ENCODE data around the gene ARHGAP15.

The ARHGAP15 gene

GRCh38 chr2:143758629-143759330 lies 629.6 kb downstream of the ARHGAP15 start:
- no peak for DNase-seq (ENCODE audit: low read depth, low spot score)

DNA sequence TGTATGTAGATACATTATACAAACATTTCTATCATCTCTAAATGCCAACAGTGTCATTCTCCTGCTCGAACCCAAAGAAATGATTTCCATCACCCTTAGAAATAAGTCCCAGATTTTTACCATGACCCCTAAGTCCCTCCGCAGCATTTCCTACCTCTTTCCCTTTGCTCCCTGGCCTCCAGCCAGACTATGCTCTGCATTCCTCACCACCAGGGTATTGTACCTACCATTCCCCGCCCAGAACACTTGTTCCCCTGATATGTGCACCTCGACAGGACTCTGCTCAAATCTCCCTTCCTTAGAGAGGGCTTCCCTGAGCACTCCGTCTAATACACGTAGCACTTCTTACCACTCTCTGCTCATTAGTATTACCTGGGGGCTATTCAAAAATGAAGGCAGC lies 630.2 kb downstream of the ARHGAP15 start:
- no peak for DNase-seq (ENCODE audit: low read depth, low spot score)

DNA sequence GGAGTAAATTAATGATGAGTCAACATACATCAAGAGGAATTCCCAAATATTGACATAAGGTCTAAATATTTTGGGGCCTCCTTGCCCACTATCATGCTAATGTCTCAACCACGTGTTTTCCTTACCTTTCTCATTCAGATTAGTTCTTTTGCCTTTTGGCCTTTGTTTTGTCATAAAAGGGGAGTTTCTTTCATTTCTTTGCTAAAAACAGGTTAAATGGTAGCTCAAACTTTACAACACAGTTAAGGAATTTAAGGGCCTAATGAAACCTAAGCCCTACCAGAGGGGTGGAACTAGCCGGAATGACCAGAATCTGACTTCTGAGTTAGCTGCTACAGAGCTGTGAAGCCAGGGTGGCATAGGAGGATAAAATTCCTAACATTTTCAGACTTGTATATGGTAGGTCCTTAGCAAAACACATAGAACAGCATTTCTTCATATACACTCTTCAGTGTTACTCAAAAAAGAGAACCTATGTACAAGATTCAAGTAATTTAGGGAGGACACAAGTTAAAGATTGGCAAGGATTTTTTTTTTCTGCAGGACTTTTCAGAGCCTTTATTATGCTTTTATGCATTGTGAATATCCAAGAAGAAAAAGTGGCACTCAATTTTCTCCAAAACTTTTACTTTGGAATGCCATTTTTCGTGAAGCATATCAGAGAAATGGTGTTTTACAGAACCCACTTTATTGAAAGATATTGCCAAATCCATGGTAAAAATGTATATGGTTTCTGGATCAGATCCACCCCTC lies 633.1 kb downstream of the ARHGAP15 start:
- DNase-seq (ENCODE audit: low read depth, low spot score): no peak

- DNase-seq (ENCODE audit: low read depth, low spot score): no peak
Measured at GRCh38 chr2:143764261-143764660, 635.0 kb downstream of the ARHGAP15 start.

- DNase-seq (ENCODE audit: low read depth, low spot score): no peak
Measured at GRCh38 chr2:143764706-143765105, 635.5 kb downstream of the ARHGAP15 start.

DNA sequence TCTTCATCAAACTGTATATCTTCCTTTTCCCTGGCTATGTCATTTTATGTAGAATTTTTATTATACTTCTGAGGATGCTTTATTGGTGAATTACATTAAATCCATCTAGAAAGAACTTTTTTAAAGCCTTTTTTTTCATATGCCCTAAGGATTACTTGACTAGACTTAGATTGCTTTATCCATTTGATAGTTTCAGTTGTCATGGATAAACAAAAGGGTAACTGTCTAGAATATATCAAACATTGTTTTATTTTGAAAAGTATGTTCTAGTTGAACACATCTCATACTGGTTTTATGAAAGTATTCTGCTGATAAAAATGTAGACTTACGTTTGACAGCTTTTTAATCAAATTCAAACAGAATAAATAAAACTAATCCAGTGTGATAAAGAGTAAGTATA lies 639.8 kb downstream of the ARHGAP15 start:
- no peak for DNase-seq (ENCODE audit: low read depth, low spot score)

DNA sequence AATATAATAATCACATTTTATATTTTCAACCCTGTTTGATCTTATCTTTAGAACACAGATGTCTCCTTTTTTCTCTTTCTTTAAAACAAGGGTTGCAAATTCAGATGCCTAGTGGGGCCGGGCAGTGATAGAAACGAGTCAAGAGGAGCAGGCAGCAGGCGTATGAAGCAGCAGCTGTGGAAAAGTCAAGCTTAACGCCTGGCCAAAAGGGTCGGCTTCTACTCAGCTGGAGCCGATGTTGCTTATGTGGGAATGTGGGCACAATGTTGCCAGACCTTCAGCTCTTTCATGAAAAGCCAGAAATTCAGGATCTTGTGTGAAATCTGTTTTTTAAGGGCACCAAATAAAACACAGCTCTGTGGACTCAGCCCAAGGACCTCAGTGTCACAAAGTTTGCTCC lies 642.7 kb downstream of the ARHGAP15 start:
- DNase-seq (ENCODE audit: low read depth, low spot score): no peak

GRCh38 chr2:143776526-143777297 lies 647.5 kb downstream of the ARHGAP15 start:
- DNase-seq (ENCODE audit: low read depth, low spot score): no peak

DNA sequence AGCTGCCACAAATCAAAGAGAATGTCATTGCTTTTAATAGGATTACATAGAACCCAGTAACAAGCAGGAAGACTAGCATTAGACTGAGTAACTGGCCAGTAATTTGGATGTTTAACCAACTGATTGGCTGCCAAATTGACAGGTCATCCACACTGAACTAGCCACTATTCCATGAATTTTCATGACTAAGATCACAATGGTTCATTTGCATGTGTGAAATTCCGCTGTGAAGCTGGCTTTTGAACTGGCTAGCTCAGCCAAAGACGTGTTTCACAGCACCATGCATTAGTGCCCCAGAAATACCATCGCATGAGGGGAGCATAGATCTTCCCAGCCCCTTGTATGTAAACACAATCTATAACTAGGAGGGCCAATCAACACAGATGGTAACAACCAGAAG lies 649.8 kb downstream of the ARHGAP15 start:
- DNase-seq (ENCODE audit: low read depth, low spot score): no peak

DNA sequence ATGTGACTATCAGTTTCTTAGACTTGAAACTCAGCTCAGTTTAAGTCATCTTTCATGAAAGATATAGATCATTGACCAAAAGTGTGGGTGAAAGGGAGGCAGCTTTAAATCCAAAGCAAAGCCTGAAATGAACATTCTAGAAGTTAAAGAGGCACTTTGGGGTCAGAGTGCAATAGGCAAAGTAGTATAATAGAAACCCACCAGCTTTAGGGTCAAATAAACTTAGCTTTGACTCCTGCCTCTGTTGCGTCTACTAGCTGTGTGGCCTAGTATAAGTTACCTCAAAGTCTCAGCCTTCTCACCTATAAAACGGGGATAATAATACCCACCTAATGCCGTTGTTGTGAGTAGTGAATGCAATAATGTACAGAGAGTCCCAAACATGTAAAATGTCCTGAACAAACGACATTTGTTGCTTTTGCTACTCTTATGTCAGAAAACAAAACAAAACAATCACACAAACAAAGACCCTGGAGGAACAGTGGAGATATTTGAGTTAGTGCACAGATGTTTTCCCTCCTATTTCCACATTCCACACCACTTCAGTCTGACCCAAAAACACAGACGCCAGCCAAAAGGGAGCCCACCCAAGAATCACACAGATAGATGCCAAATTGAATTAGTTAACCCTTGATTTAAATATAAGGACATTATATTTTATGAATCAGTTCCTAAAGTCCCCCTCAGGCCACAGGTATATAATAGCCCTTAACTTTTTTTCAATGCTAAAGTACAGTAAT lies 657.0 kb downstream of the ARHGAP15 start:
- DNase-seq (ENCODE audit: low read depth, low spot score): no peak

- DNase-seq (ENCODE audit: low read depth, low spot score): no peak
Measured at GRCh38 chr2:143787674-143788073, 658.5 kb downstream of the ARHGAP15 start.

DNA sequence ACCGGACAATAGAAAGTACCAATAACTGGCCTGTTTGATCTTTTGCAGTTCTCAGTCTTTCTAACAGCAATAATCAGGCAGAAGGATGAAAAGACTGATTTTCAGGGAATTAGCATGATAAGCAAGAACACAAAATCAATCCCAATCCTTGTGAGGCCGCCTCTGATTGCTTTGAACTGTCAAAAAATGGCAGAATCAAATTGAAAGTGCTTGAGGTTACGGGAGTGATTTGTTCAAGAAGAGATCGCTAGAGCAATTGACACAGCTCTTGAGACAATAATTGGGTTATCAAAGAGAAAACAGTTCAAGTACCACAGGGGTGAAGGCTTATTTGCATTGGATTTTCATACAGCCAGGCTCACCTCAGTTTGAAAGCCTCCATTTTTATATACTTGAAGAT lies 663.4 kb downstream of the ARHGAP15 start:
- no peak for DNase-seq (ENCODE audit: low read depth, low spot score)

GRCh38 chr2:143793381-143793780 lies 664.2 kb downstream of the ARHGAP15 start:
- no peak for DNase-seq (ENCODE audit: low read depth, low spot score)

GRCh38 chr2:143796051-143796450 lies 666.8 kb downstream of the ARHGAP15 start:
- DNase-seq (ENCODE audit: low read depth, low spot score): no peak

DNA sequence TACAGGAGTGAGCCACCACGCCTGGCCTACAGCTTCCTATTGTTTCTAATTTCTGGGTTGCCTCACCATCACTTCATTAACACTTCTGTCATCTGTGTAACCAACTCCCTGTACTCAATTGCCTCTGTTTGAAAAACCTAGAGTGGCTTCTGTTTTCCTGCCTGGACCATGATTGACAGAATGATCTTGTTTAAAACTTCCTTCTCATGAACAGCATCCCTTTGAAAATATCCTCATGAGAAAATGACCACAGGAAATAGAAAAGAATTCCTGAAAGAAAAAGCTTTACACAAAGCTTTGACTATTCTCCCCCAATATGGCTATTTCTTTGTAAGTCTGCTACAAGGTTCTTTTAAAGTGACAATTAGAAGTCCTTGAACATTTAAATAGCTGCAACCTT lies 672.3 kb downstream of the ARHGAP15 start:
- DNase-seq (ENCODE audit: low read depth, low spot score): no peak

DNA sequence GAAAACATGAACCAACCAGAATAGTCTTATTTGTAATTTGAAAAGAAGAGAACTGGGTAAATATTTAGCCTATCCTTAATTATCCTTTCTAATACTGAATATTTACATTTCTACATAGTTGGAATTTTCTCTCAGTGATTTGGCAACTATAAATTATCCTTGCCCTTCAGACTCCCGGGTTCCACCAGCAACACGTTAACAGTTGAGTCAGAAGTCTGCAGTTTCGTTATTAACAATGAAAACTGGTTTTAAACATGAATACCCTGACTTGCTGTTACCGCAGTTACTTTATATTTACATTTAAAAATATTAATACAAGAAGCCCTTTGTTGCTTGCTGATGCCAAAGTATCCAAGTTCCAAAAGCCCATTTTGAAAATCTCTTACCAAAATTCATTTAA lies 673.0 kb downstream of the ARHGAP15 start:
- no peak for DNase-seq (ENCODE audit: low read depth, low spot score)

DNA sequence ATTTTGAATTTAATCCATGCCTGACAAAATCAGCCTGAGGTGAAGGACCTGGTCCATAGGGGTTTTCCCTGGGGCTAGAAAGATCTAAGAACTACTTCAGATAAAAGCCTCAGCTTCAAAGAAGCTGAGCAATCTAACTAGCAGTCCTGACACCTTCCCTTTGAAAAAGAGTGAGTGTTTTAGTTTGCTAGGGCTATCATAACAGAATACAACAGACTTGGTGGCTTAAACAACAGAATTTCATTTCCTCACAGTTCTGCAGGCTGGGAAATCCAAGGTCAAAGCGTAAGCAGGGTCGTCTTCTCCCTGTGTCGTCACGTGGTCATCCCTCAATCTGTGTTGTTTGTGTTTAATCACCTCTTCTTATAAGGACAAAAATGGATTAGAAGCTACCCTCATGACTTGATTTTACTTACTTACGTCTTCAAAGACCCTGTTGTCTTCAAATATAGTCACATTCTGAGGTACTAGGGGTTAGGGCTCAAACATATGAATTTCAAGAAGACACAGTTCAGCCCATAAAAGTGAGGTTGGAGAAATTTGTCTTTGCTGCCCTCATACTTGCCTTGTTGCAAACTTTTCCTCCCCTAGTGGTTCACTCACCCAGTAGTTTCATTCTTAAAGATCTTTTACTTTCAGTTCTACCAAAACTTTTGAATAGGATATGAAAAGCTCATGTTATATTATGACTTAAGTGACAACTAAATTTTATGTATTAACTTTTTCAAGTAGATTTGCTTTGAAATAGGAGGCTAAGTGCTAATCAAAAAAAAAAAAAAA lies 673.8 kb downstream of the ARHGAP15 start:
- DNase-seq (ENCODE audit: low read depth, low spot score): no peak

- no peak for DNase-seq (ENCODE audit: low read depth, low spot score)
Measured at GRCh38 chr2:143803936-143804335, 674.7 kb downstream of the ARHGAP15 start.

- DNase-seq (ENCODE audit: low read depth, low spot score): no peak
Measured at GRCh38 chr2:143805666-143806065, 676.4 kb downstream of the ARHGAP15 start.

DNA sequence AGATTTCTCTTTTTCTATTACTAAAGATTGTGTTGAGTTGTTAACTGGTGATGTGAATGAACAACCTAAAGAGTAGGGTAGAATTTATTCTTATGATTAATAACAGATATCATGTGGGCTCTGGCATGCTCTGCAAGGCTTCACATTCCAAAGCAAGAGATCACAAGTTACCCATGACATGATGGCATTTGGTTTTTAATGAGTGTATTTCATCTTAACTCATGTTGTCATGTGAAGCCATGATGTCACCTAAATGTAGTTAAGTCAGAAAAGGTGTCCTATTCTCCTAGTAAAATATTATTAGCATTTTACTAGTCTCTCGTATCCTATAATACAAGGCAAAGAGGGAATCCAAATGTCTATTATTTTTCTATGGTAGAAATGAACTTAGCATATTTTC lies 678.0 kb downstream of the ARHGAP15 start:
- no peak for DNase-seq (ENCODE audit: low read depth, low spot score)

GRCh38 chr2:143807671-143808070 lies 678.5 kb downstream of the ARHGAP15 start:
- DNase-seq (ENCODE audit: low read depth, low spot score): no peak

Measured in activated CD4-positive, CD25-positive, alpha-beta regulatory T cell treated with anti-CD3 and anti-CD28 coated beads, Interleukin-2, amount 50 U/mL, for 16 hours (primary cell).